H1 (cell line): ENCODE data around the gene INAFM2. TPM values are rescaled to one million over a fixed set of nuclear protein-coding genes. Genes with fewer than 3 reads are reported as not detected.

Source experiments
- CEBPB ChIP-seq: IDR thresholded peaks from 2 replicates; pipeline ENCODE4 v1.6.1; 2012; ENCODE audit warnings: low read depth, low read length
- E2F6 ChIP-seq: IDR thresholded peaks from 2 replicates; pipeline ENCODE4 v1.6.1; 2012; ENCODE audit warnings: inconsistent platforms
- HDAC2 ChIP-seq, 2 experiments: fragments of 300-600 bp in 1 of 2; sonication (generic) in 1 of 2; IDR thresholded peaks; 2 replicates each; pipeline ENCODE4 v1.6.1; 2011 to 2012; ENCODE audit warnings: low read depth in 2 of 2, low read length in 2 of 2, mild to moderate bottlenecking in 2 of 2, moderate library complexity in 2 of 2, borderline replicate concordance in 1 of 2, inconsistent platforms in 1 of 2
- NANOG ChIP-seq: IDR thresholded peaks from 2 replicates; pipeline ENCODE4 v1.6.1; 2011; ENCODE audit warnings: low read length, low read depth, mild to moderate bottlenecking, inconsistent platforms; ENCODE audit not compliant: insufficient read depth, poor library complexity, severe bottlenecking
- polyA plus RNA-seq, 7 experiments: library from polyadenylated mRNA; depleted of rRNA in 3 of 7; stranded (reverse) in 5 of 7; unstranded in 2 of 7; fragments of >200 nt in 5 of 7; fragments of 200-250 nt in 2 of 7; gene quantifications; 1 replicate in 5 of 7; 2 replicates in 1 of 7; 4 replicates in 1 of 7; pipeline versions ENCODE4 v1.2.1 to v1.2.3, GENCODE V29; 2011 to 2013; ENCODE audit warnings: missing spikeins in 2 of 7, mixed read lengths in 2 of 7
- total RNA-seq: library from RNA; stranded (reverse); fragmentation: NEBNext Ultra II Directional; extraction: Animal tissue kit (Norgen Biotek cat#: 25700); gene quantifications from 2 replicates; pipeline ENCODE4 v1.2.1, GENCODE V29; 2021
- TF ChIP-seq, protein P1 (sequence below): IDR thresholded peaks from 2 replicates; pipeline ENCODE4 v1.6.1; 2012; ENCODE audit warnings: inconsistent platforms

INAFM2 gene
- total and polyA plus RNA-seq, 2 of the 8 experiments (the other 6 are each of a cell fraction or from before 2014, with no cell fraction given), result 15.3 to 35.1 TPM

DNA sequence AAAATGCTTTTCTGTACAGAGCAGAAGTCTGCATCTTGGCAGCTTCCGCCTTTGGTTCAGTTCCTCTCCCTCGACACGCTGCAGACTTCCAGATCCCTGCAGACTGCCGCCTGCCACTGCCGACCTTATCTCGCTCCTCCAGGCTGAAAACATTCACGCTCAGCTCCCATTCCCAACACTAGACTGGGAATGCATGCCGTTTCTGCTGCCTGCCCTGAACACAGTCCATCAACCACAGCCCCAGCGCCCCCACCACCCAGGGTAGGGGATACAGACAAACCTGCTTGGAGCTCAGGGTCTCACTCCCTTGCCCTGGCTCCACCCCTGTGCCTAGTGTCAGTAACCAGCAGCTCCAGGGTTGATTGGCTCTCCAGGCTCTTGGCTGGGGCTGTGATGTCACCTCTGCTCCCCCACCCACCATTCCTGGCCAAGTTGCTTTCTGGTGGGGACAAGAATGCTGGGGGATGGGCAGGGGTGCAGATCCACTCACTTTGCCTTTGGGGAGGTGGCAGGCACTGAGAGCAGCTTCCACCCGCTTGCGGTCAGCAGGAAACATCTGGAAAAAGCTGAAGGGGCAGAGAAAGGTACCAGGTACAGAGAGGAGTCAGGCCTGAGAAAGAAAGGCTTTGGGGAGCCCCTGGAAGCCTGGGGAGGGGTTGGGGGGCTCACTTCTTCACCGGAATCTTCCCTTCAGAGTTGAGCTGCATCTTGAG is 21.9 kb upstream of the INAFM2 start (continued):
- TF ChIP-seq E2F6 (0 out of 2 replicates have a peak, but pooled peaks have one; percentile 8), HDAC2 (IDR thresholded peaks at IDR 0.05; ENCODE audit: borderline replicate concordance in 1 of 2, low read depth in 2 of 2, low read length in 2 of 2) (no peak), NANOG (no peak), CEBPB (no peak)
- TF ChIP-seq, protein P1, sequence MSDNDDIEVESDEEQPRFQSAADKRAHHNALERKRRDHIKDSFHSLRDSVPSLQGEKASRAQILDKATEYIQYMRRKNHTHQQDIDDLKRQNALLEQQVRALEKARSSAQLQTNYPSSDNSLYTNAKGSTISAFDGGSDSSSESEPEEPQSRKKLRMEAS, result peak; percentile 12; the same call in 1 of the 2 replicates
- TF ChIP-seq, all 59 proteins: peak for 6
